HG03045 (cell line): ENCODE measurements around the gene DOCK2.
A peak's percentile ranks its signal among the peaks of the same experiment; 100 is the strongest.
"Not testable (repeated sequence)": the region's sequence is repeated elsewhere in the genome, so short reads cannot be mapped to it uniquely, and the experiment has no call there.

Experiments used
- ATAC-seq: cut with Tn5 transposase; IDR thresholded peaks from one replicate; pipeline ENCODE4 v1.9.1; 2021; ENCODE audit warnings: mild to moderate bottlenecking, moderate library complexity; ENCODE audit not compliant: unreplicated experiment

Gene DOCK2

GRCh38 chr5:169637085-169637548 lies at the start of gene DOCK2:
DOCK2 (plus strand) TSS chr5:169637275; CDS start chr5:169637327, 52 bp downstream.
- ATAC-seq: peak; percentile 93

- ATAC-seq: no peak
Measured at GRCh38 chr5:169590602-169591001, 46.5 kb upstream of the DOCK2 start.

GRCh38 chr5:169591636-169592035 lies 45.4 kb upstream of the DOCK2 start:
- ATAC-seq: no peak

GRCh38 chr5:169592937-169593650 lies 44.0 kb upstream of the DOCK2 start:
- no peak for ATAC-seq

GRCh38 chr5:169595172-169595820 lies 41.8 kb upstream of the DOCK2 start:
- ATAC-seq: no peak

- no peak for ATAC-seq
Measured at GRCh38 chr5:169599451-169599850, 37.6 kb upstream of the DOCK2 start.

GRCh38 chr5:169602535-169602934 lies 34.5 kb upstream of the DOCK2 start:
- ATAC-seq: no peak

GRCh38 chr5:169606279-169606678 lies 30.8 kb upstream of the DOCK2 start:
- ATAC-seq: no peak

GRCh38 chr5:169607882-169608281 lies 29.2 kb upstream of the DOCK2 start:
- no peak for ATAC-seq

GRCh38 chr5:169609716-169610115 lies 27.4 kb upstream of the DOCK2 start:
- ATAC-seq: no peak

- ATAC-seq: no peak
Measured at GRCh38 chr5:169610606-169611005, 26.5 kb upstream of the DOCK2 start.

- ATAC-seq: no peak
Measured at GRCh38 chr5:169615561-169615960, 21.5 kb upstream of the DOCK2 start.

- ATAC-seq: not testable (repeated sequence)
Measured at GRCh38 chr5:169624307-169624706, 12.8 kb upstream of the DOCK2 start.

- ATAC-seq: no peak
Measured at GRCh38 chr5:169626779-169627178, 10.3 kb upstream of the DOCK2 start.

- no peak for ATAC-seq
Measured at GRCh38 chr5:169627551-169627950, 9.5 kb upstream of the DOCK2 start.

- ATAC-seq: no peak
Measured at GRCh38 chr5:169628892-169629291, 8.2 kb upstream of the DOCK2 start.

GRCh38 chr5:169629847-169630548 lies 7.1 kb upstream of the DOCK2 start:
- ATAC-seq: no peak

GRCh38 chr5:169631360-169631759 lies 5.7 kb upstream of the DOCK2 start:
- ATAC-seq: no peak

GRCh38 chr5:169632946-169633345 lies 4.1 kb upstream of the DOCK2 start:
- ATAC-seq: no peak

GRCh38 chr5:169634606-169635005 lies 2.5 kb upstream of the DOCK2 start:
- ATAC-seq: no peak

GRCh38 chr5:169635936-169636335 lies 1.1 kb upstream of the DOCK2 start:
- no peak for ATAC-seq
